OCI-LY3 (cell line): ENCODE measurements around the gene WWOX.

Experiments
- CTCF ChIP-seq: fragments of 200-600, 300-600 bp; sonication (generic); IDR thresholded peaks from 2 replicates; pipeline ENCODE4 v1.5.1; 2014; ENCODE audit warnings: antibody characterized with exemption, low read length, low read depth
- EZH2phosphoT487 ChIP-seq: fragments of 200-600 bp; shearing (Covaris generic); IDR thresholded peaks from 2 replicates; pipeline ENCODE4 v1.6.1; 2018; ENCODE audit warnings: antibody characterized with exemption, mixed run types, low read depth

GRCh38 chr16:78094166-78094565 lies 5.3 kb upstream of the WWOX start:
- peak; percentile 52 for TF ChIP-seq CTCF
- no peak for TF ChIP-seq EZH2phosphoT487
